Neural progenitor cell (in vitro differentiated cells): Measurements from ENCODE around the gene MAGEA6.

ENCODE experiments used
- EZH2 ChIP-seq: fragments of 200-600 bp; sonication (generic); IDR thresholded peaks from 2 replicates; pipeline ENCODE4 v1.6.1; 2017; ENCODE audit warnings: antibody characterized with exemption, mild to moderate bottlenecking, moderate library complexity
- TF ChIP-seq, protein P1 (sequence below): fragments of 200-600 bp; sonication (generic); IDR thresholded peaks from 2 replicates; pipeline ENCODE4 v1.5.1; 2017; ENCODE audit warnings: antibody characterized with exemption, mild to moderate bottlenecking

- TF ChIP-seq, protein P1, sequence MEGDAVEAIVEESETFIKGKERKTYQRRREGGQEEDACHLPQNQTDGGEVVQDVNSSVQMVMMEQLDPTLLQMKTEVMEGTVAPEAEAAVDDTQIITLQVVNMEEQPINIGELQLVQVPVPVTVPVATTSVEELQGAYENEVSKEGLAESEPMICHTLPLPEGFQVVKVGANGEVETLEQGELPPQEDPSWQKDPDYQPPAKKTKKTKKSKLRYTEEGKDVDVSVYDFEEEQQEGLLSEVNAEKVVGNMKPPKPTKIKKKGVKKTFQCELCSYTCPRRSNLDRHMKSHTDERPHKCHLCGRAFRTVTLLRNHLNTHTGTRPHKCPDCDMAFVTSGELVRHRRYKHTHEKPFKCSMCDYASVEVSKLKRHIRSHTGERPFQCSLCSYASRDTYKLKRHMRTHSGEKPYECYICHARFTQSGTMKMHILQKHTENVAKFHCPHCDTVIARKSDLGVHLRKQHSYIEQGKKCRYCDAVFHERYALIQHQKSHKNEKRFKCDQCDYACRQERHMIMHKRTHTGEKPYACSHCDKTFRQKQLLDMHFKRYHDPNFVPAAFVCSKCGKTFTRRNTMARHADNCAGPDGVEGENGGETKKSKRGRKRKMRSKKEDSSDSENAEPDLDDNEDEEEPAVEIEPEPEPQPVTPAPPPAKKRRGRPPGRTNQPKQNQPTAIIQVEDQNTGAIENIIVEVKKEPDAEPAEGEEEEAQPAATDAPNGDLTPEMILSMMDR: no peak
- TF ChIP-seq EZH2: no peak
Observed at GRCh38 chrX:152819266-152819665, 49.8 kb upstream of the MAGEA6 start.
